Measurements from ENCODE around the gene TOMM70.

The TOMM70 gene

GRCh38 chr3:100366424-100366823, 34.5 kb downstream of the TOMM70 start:
- H3K9me3 ChIP-seq (ENCODE audit: low read length) = no peaks in the 10 kb centered on the region
- no peak overlapping the region for H2AFZ ChIP-seq (ENCODE audit: low read length)
- H3K9ac ChIP-seq (ENCODE audit: low read length) = no peak overlapping the region
- H3K27ac ChIP-seq (ENCODE audit: low read depth, low read length, poor library complexity, severe bottlenecking) = no peak overlapping the region
- TF ChIP-seq EZH2 (IDR thresholded peaks at IDR 0.05; ENCODE audit: borderline replicate concordance, low read length) (no peak), CTCF (IDR thresholded peaks at IDR 0.05; ENCODE audit: low read length) (no peak)
- H3F3A ChIP-seq (ENCODE audit: insufficient read depth, low read length) = peaks cover 3% of the 10 kb centered on the region; the same call in 1 of the 2 replicates
- no peak overlapping the region for H3K4me2 ChIP-seq (ENCODE audit: low read length)
- no peaks in the 10 kb centered on the region for H3K9me2 ChIP-seq (ENCODE audit: low read depth, low read length)
- H3K4me1 ChIP-seq (ENCODE audit: insufficient read depth, low read length, severe bottlenecking) = no peaks in the 10 kb centered on the region
- H3K79me2 ChIP-seq (ENCODE audit: insufficient read depth, low read length) = no peaks in the 10 kb centered on the region
- no peaks in the 10 kb centered on the region for H3K27me3 ChIP-seq (ENCODE audit: insufficient read depth, low read length)
- H4K20me1 ChIP-seq (ENCODE audit: insufficient read depth, low read length) = no peaks in the 10 kb centered on the region
- no peak overlapping the region for H3K4me3 ChIP-seq (ENCODE audit: low read depth, low read length, poor library complexity, severe bottlenecking)
- peaks cover 93% of the 10 kb centered on the region for H3K36me3 ChIP-seq (ENCODE audit: insufficient read depth, low read length)

DNA sequence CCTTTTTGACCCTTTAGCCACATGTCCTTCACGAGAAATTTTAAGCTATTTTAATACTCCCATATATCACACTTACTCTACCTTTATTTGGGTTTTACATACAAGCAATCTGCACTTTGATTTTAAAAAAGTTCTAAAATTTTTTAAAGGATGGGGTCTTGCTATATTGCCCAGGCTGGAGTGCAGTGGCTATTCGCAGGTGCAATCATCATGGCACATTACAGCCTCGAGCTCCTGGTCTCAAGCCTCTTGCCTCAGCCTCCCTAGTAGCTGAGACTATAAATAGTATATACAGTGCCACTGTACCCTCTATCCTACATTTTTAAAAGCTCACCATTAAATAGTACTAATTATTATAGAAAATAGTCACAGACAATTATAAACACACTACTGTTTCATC, 36.5 kb downstream of the TOMM70 start:
- no peak overlapping the region for H2AFZ ChIP-seq (ENCODE audit: low read length)
- H3K4me2 ChIP-seq (ENCODE audit: low read length) = no peak overlapping the region
- peaks cover 3% of the 10 kb centered on the region; the same call in 1 of the 2 replicates for H3F3A ChIP-seq (ENCODE audit: insufficient read depth, low read length)
- no peaks in the 10 kb centered on the region for H3K27me3 ChIP-seq (ENCODE audit: insufficient read depth, low read length)
- no peaks in the 10 kb centered on the region for H3K9me2 ChIP-seq (ENCODE audit: low read depth, low read length)
- no peaks in the 10 kb centered on the region for H4K20me1 ChIP-seq (ENCODE audit: insufficient read depth, low read length)
- no peak overlapping the region for H3K4me3 ChIP-seq (ENCODE audit: low read depth, low read length, poor library complexity, severe bottlenecking)
- no peak overlapping the region for H3K9ac ChIP-seq (ENCODE audit: low read length)
- H3K36me3 ChIP-seq (ENCODE audit: insufficient read depth, low read length) = peaks cover 97% of the 10 kb centered on the region
- no peaks in the 10 kb centered on the region for H3K79me2 ChIP-seq (ENCODE audit: insufficient read depth, low read length)
- no peaks in the 10 kb centered on the region for H3K9me3 ChIP-seq (ENCODE audit: low read length)
- H3K4me1 ChIP-seq (ENCODE audit: insufficient read depth, low read length, severe bottlenecking) = no peaks in the 10 kb centered on the region
- no peak for TF ChIP-seq CTCF (IDR thresholded peaks at IDR 0.05; ENCODE audit: low read length)
- TF ChIP-seq EZH2 (IDR thresholded peaks at IDR 0.05; ENCODE audit: borderline replicate concordance, low read length) = no peak
- no peak overlapping the region for H3K27ac ChIP-seq (ENCODE audit: low read depth, low read length, poor library complexity, severe bottlenecking)

- no peaks in the 10 kb centered on the region for H3K9me2 ChIP-seq (ENCODE audit: low read depth, low read length)
- H3K27me3 ChIP-seq (ENCODE audit: insufficient read depth, low read length) = no peaks in the 10 kb centered on the region
- no peak overlapping the region for H3K4me3 ChIP-seq (ENCODE audit: low read depth, low read length, poor library complexity, severe bottlenecking)
- H3K27ac ChIP-seq (ENCODE audit: low read depth, low read length, poor library complexity, severe bottlenecking) = no peak overlapping the region
- H3K79me2 ChIP-seq (ENCODE audit: insufficient read depth, low read length) = no peaks in the 10 kb centered on the region
- no peak overlapping the region for H2AFZ ChIP-seq (ENCODE audit: low read length)
- no peaks in the 10 kb centered on the region for H3K9me3 ChIP-seq (ENCODE audit: low read length)
- no peak for TF ChIP-seq EZH2 (IDR thresholded peaks at IDR 0.05; ENCODE audit: borderline replicate concordance, low read length)
- TF ChIP-seq CTCF (IDR thresholded peaks at IDR 0.05; ENCODE audit: low read length) = no peak
- H3K9ac ChIP-seq (ENCODE audit: low read length) = no peak overlapping the region
- H4K20me1 ChIP-seq (ENCODE audit: insufficient read depth, low read length) = no peaks in the 10 kb centered on the region
- no peak overlapping the region for H3K4me2 ChIP-seq (ENCODE audit: low read length)
- no peaks in the 10 kb centered on the region for H3K4me1 ChIP-seq (ENCODE audit: insufficient read depth, low read length, severe bottlenecking)
- H3F3A ChIP-seq (ENCODE audit: insufficient read depth, low read length) = peaks cover 3% of the 10 kb centered on the region; the same call in 1 of the 2 replicates
- H3K36me3 ChIP-seq (ENCODE audit: insufficient read depth, low read length) = peaks cover 93% of the 10 kb centered on the region
Measured at GRCh38 chr3:100361897-100362296, 39.0 kb downstream of the TOMM70 start.
